Smooth muscle cell (in vitro differentiated cells): ENCODE results near the gene JARID2. TPM values are rescaled to one million over a fixed set of nuclear protein-coding genes. Genes with fewer than 3 reads are reported as not detected.

Experiments used
- DNase-seq: peaks from one replicate; lab custom pipeline; 2025; ENCODE audit not compliant: unreplicated experiment; lab: John Stamatoyannopoulos, UW
- H2AFZ ChIP-seq: fragments of 200-600 bp; sonication (generic); 2 replicates; pipeline ENCODE4 v1.6.0; 2016; ENCODE audit warnings: antibody characterized with exemption, low read depth, mild to moderate bottlenecking
- H3F3A ChIP-seq: fragments of 200-600 bp; sonication (generic); 2 replicates; pipeline ENCODE4 v1.6.0; 2017; ENCODE audit warnings: antibody characterized with exemption, low read depth
- H3K27ac ChIP-seq: fragments of 200-600 bp; sonication (generic); 2 replicates; pipeline ENCODE4 v1.5.1; 2016; ENCODE audit warnings: low read depth, mild to moderate bottlenecking
- H3K27me3 ChIP-seq: fragments of 200-600 bp; sonication (generic); 2 replicates; pipeline ENCODE4 v1.6.1; 2016; ENCODE audit warnings: low read depth, mild to moderate bottlenecking
- H3K36me3 ChIP-seq: fragments of 200-600 bp; sonication (generic); 2 replicates; pipeline ENCODE4 v1.5.1; 2016; ENCODE audit warnings: low read depth
- H3K4me1 ChIP-seq: fragments of 200-600 bp; sonication (generic); 2 replicates; pipeline ENCODE4 v1.5.1; 2016; ENCODE audit warnings: low read depth
- H3K4me2 ChIP-seq: fragments of 200-600 bp; sonication (generic); 2 replicates; pipeline ENCODE4 v1.6.0; 2016; ENCODE audit warnings: mild to moderate bottlenecking
- H3K4me3 ChIP-seq: fragments of 200-600 bp; sonication (generic); 2 replicates; pipeline ENCODE4 v1.5.1; 2016; ENCODE audit warnings: mild to moderate bottlenecking
- H3K79me2 ChIP-seq: fragments of 200-600 bp; sonication (generic); 2 replicates; pipeline ENCODE4 v1.6.0; 2016; ENCODE audit warnings: low read depth, mild to moderate bottlenecking
- H3K9ac ChIP-seq: fragments of 200-600 bp; sonication (generic); 2 replicates; pipeline ENCODE4 v1.6.0; 2016; ENCODE audit warnings: low read depth
- H3K9me3 ChIP-seq: fragments of 200-600 bp; sonication (generic); replicated peaks from 2 replicates; pipeline ENCODE4 v1.5.1; 2016; ENCODE audit warnings: low read depth
- H4K20me1 ChIP-seq: fragments of 200-600 bp; sonication (generic); 2 replicates; pipeline ENCODE4 v1.6.0; 2016; ENCODE audit warnings: low read depth
- whole genome bisulfite sequencing: methylation state at CpG from one replicate; pipeline ENCODE4 v1.1.7; 2016; ENCODE audit warnings: low lambda C conversion rate; 5-methylcytosine and 5-hydroxymethylcytosine counted together
- polyA plus RNA-seq: library from polyadenylated mRNA; unstranded; fragments of >200 nt; fragmentation: Nextera tagmentation; extraction: Ambion mirVana; gene quantifications from 2 replicates; pipeline ENCODE4 v1.2.1, GENCODE V29; 2016
- total RNA-seq: library from RNA; depleted of rRNA; stranded (reverse); fragments of >200 nt; gene quantifications from 2 replicates; pipeline ENCODE4 v1.2.3, GENCODE V29; 2014
- TF ChIP-seq, protein P1 (sequence below): fragments of 200-600 bp; sonication (generic); IDR thresholded peaks from 2 replicates; pipeline ENCODE4 v1.5.1; 2017; ENCODE audit warnings: borderline replicate concordance, mild to moderate bottlenecking, antibody characterized with exemption; ENCODE audit not compliant: insufficient read depth, poor library complexity, severe bottlenecking

The JARID2 gene
- total and polyA plus RNA-seq, 2 experiments from 2014 or later: 5.2 to 10.2 TPM

DNA sequence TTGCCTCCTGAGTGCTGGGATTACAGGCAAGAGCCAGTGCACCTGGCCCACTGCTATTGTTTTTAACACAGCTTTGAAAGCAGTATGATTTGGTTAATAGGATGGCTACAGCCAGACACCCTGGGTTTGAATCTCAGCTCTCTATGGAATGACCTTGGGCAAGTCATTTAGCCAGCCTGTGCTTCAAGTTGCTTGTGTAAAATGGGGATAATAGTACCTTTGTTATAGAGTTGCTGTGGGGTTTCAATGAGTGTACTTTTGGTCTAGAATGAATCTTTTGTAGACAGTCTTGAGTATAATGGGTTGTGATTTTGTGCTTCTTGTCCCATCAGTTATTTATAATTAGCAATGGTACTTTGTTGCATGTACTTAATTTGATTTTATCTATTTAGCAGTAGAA lies 70.9 kb downstream of the JARID2 start:
- Histone ChIP-seq H3K4me2 (no peak overlapping the region), H3K79me2 (peaks cover 78% of the 10 kb centered on the region), H3K4me1 (peaks cover 22% of the 10 kb centered on the region), H3K9me3 (no peaks in the 10 kb centered on the region), H2AFZ (no peak overlapping the region), H3K9ac (no peak overlapping the region), H3K27ac (no peak overlapping the region), H3K4me3 (no peak overlapping the region), H3K27me3 (no peaks in the 10 kb centered on the region), H4K20me1 (peaks cover 99% of the 10 kb centered on the region), H3K36me3 (no peaks in the 10 kb centered on the region), H3F3A (no peaks in the 10 kb centered on the region)
- DNase-seq: no peak
- TF ChIP-seq, protein P1, sequence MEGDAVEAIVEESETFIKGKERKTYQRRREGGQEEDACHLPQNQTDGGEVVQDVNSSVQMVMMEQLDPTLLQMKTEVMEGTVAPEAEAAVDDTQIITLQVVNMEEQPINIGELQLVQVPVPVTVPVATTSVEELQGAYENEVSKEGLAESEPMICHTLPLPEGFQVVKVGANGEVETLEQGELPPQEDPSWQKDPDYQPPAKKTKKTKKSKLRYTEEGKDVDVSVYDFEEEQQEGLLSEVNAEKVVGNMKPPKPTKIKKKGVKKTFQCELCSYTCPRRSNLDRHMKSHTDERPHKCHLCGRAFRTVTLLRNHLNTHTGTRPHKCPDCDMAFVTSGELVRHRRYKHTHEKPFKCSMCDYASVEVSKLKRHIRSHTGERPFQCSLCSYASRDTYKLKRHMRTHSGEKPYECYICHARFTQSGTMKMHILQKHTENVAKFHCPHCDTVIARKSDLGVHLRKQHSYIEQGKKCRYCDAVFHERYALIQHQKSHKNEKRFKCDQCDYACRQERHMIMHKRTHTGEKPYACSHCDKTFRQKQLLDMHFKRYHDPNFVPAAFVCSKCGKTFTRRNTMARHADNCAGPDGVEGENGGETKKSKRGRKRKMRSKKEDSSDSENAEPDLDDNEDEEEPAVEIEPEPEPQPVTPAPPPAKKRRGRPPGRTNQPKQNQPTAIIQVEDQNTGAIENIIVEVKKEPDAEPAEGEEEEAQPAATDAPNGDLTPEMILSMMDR: no peak

DNA sequence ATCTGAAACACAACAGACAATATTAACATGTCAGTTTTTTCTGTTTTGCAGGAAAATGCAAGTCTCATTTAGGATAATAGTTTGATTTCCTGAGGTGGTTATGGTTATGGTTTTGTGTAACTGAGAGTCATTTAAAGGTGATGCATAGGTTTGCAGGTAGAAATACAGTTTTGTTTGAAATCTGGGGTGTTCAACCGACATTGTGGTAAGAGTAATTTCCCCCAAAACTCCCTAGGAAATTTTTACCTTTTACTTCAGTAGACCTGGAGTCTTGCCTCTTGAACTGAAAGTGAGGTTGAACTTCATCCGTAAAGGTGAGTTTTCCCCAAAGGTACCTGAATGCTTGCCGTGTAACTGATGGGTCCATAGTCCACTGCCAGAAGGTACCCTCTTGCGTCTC lies 71.4 kb downstream of the JARID2 start:
- Histone ChIP-seq H3K4me2 (no peak overlapping the region), H4K20me1 (peaks cover 99% of the 10 kb centered on the region), H3K27me3 (no peaks in the 10 kb centered on the region), H3K4me1 (peaks cover 22% of the 10 kb centered on the region), H3K4me3 (no peak overlapping the region), H3K36me3 (no peaks in the 10 kb centered on the region), H2AFZ (no peak overlapping the region), H3K9me3 (no peaks in the 10 kb centered on the region), H3K9ac (no peak overlapping the region), H3K79me2 (peaks cover 78% of the 10 kb centered on the region), H3K27ac (no peak overlapping the region), H3F3A (no peaks in the 10 kb centered on the region)
- TF ChIP-seq, protein P1: no peak
- 98% methylated on average over 4 of the region's 4 CpGs for WGBS
- DNase-seq: no peak

DNA sequence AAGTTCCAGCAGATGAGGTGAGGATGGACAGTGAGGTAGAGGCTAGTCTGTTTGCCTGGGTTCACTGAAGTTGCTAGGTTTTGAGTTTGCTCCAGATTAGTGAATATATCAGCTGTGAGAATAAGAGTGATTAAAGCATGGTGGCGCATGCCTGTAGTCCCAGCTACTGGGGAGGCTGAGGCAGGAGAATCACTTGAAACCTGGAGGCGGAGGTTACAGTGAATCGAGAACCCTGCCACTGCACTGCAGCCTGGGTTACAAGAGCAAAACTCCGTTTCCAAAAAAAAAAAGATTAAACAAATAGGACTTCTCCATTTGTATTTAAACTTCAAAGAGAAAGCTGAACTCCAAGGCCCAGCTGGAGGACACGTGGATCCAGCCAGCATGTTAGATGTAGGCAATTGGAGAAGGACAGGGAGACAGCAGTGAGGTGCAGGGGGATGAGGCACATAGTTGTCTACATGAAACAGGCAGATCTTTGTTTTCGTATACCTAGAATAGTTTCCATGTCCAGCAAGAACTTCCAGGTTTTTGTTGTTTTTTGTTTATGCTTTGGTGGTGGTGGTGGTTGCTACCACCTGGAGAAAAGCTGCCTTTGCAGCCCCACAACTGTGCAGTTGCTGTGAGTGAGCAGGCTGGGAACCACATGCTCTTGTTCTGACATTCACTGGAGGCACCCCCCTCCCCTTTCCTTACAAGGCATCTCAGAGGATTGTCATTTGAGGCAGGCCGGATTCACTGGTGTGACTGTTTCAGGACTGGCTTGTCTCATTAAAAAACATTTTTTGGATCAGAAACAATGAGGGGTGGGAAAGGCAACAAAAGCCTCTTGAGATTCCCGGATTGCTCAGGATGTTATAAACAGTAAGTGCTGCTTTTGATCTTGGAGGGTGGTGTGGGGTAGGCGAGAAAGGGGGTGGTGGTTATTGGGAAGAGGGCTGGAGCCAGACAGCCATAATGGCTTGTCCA lies 72.3 kb downstream of the JARID2 start:
- Histone ChIP-seq H3K27me3 (no peaks in the 10 kb centered on the region), H3K4me1 (peaks cover 23% of the 10 kb centered on the region), H3K4me3 (no peak overlapping the region), H3K9ac (no peak overlapping the region), H3K9me3 (no peaks in the 10 kb centered on the region), H4K20me1 (peaks cover 99% of the 10 kb centered on the region), H3F3A (no peaks in the 10 kb centered on the region), H3K4me2 (peak overlapping the region; percentile 47), H3K36me3 (no peaks in the 10 kb centered on the region), H3K79me2 (peaks cover 76% of the 10 kb centered on the region), H3K27ac (no peak overlapping the region), H2AFZ (no peak overlapping the region)
- 58% methylated on average over 9 of the region's 9 CpGs for WGBS
- TF ChIP-seq, protein P1: no peak
- no peak for DNase-seq

DNA sequence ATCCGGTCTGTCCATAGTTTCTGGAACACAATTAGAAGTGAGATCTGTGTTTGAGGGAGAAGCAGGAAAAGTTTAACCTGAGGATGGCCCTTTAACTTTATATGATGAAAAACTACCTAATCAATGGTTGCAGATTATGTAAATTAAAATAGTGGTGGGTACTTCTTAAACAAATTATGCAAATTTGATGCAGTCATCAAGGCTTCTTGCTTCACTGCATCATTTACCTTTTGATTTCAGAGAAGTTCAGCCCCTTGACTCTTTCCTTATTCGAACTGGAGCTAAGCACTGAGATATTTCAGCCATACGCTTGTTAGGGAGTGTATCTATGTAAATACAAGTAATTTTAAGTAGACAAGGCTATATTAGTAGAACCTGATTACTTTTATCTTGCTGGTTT lies 73.8 kb downstream of the JARID2 start:
- Histone ChIP-seq H3K9me3 (no peaks in the 10 kb centered on the region), H3K27me3 (no peaks in the 10 kb centered on the region), H3K4me2 (no peak overlapping the region), H2AFZ (no peak overlapping the region), H3K36me3 (no peaks in the 10 kb centered on the region), H3K4me1 (peaks cover 26% of the 10 kb centered on the region), H3K4me3 (no peak overlapping the region), H3K79me2 (peaks cover 73% of the 10 kb centered on the region), H3K27ac (no peak overlapping the region), H4K20me1 (peaks cover 97% of the 10 kb centered on the region), H3K9ac (no peak overlapping the region), H3F3A (no peaks in the 10 kb centered on the region)
- TF ChIP-seq, protein P1: no peak
- WGBS: 97% methylated on average over 3 of the region's 3 CpGs
- no peak for DNase-seq
